HG02970 (cell line): ENCODE results near the gene TBXT.
"Not testable (repeated sequence)": the region's sequence is repeated elsewhere in the genome, so short reads cannot be mapped to it uniquely, and the experiment has no call there.

Experiments
- ATAC-seq: cut with Tn5 transposase; IDR thresholded peaks from one replicate; pipeline ENCODE4 v1.9.1; 2021; ENCODE audit warnings: mild to moderate bottlenecking, moderate library complexity, moderate number of reproducible peaks; ENCODE audit not compliant: unreplicated experiment, low FRiP score

Gene TBXT, protein sequence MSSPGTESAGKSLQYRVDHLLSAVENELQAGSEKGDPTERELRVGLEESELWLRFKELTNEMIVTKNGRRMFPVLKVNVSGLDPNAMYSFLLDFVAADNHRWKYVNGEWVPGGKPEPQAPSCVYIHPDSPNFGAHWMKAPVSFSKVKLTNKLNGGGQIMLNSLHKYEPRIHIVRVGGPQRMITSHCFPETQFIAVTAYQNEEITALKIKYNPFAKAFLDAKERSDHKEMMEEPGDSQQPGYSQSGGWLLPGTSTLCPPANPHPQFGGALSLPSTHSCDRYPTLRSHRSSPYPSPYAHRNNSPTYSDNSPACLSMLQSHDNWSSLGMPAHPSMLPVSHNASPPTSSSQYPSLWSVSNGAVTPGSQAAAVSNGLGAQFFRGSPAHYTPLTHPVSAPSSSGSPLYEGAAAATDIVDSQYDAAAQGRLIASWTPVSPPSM

GRCh38 chr6:166167801-166168615 is at the start of gene TBXT:
TBXT (minus strand) TSS chr6:166167851; CDS start chr6:166167591, 260 bp downstream.
- no peak for ATAC-seq

DNA sequence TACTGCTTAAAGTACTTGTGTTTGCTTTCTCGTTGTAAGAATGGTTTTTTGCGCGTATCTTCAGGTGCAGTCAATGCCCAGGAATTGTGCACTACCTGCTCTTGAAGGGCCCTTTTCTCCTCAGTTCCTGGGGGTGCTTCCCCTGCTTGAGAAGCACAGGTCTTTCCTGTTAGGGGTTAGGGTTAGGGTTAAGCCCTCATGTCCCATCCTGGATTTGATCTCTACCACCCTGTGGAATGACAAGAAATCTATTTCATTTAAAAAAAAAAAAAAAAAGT is 39.6 kb upstream of the TBXT start:
- no peak for ATAC-seq

DNA sequence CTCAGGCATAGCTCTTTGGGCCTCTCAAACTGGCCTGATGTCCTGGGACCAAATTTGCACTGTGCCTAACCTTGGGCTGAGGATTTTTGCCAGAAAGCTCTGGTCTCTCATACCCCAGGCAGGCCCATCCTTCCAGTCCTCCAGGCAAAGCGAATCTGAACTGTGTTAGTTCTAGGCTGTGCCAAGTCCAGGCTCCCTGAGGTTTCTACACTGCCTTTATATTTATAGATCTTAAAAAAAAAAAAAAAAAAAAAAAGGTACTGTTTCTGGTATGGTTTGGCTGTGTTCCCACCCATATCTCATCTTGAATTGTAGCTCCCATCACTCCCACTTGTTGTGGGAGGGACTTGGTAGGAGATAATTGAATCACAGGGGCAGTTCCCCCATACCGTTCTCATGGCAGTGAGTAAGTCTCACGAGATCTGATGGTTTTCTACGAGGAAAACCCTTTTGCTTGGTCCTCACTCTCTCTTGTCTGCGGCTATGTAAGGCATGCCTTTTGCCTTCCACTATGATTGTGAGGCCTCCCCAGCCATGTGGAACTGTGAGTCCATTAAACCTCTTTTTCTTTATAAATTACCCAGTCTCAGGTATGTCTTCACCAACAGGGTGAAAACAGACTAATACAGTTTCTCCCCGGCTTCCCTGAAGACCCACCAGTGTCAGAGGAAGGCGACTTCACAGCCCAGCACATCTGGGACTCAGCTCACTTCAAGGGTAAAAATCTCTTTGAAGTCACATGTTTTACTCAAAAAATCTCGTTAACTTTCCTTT is 39.0 kb upstream of the TBXT start:
- ATAC-seq = no peak

GRCh38 chr6:166206066-166206465 is 38.4 kb upstream of the TBXT start:
- no peak for ATAC-seq

DNA sequence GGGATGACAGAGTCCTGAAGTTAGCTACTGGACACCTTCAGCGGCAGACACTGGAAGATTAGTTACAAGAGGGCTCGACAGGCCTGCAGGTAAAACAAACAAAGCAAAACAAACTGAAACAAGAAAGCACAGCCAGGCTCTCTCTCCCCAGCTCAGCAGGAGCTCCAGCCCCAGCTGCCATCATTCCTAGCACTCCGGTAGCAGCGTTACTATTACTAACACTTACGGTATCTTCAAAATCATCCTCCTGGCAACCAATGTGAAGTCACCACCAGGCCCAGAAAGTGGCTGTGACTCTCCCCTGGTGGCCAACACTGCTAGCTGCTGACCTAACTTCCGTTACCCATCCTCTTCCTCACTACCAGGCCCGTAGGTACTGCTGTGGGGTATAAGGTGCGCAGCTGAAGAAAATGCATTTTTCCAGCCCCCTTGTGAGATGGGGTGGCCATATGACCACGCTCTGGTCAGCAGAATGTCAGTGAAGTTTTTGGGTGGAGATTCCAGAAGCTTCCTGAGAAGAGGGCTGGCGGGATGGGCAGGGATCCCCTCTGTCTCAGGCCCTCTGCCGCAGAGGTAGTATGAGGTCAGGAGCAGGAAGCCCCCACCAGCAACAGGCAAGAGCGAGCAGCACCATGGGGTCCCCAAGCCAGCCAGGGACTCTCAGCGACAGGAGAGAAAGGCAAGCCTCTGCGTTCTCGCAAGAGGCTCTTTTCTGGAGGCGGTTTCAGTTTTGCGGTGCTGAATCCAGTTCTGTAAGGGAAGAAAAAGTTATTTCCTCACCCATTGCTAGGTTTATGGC is 37.4 kb upstream of the TBXT start:
- ATAC-seq = no peak

- no peak for ATAC-seq
These were observed 36.1 kb upstream of the TBXT start for GRCh38 chr6:166203641-166204222.

DNA sequence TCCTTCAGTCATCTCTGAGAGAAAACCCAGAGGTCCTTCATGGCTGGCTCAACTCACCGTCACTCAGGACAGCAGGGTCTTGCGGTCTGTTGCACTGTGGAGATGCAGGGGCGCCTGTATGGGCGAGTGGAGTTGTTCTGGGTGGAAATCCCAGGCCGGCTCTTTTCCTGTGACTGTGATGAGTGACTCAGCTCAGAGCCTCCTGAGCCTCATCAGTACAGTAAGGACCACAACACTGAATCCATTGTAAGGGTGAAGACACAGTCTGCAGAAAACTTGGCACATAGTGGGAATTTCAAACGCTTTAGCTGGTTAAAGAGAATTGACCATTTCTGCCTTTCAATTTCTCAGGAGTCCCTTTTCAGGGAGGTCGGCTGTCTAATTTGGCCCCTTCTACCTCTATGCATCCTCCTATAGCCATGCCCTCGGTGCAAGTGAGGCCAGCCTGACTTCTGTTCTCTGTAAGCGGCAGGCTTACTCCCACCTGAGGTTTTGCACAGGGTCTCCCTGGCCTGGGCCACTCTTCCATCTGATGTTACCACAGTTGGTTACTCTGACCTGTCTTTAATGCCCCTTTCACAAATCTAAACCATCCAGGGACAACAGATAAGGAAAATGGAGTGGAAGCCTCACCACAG is 35.5 kb upstream of the TBXT start:
- ATAC-seq = no peak

- no peak for ATAC-seq
These were observed 34.7 kb upstream of the TBXT start for GRCh38 chr6:166202321-166202733.

DNA sequence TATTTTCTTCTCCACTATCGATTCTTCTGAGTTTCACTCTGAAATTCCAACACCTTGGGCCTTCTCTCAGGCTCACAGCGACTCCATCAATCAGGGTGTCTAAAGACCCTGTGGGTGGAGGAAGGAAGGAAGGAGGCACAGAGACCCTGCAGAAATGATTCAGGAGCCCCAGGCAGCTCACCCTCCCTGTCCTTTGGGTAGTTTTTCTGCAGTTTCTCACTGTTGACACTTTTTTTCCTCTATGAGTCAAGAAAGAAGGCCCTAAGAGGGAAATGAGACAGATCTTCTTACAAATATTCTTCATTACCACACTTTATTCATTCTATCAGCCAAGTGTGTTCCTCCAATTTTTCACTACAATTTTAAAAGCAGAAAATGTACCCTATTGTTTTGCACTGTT is 34.2 kb upstream of the TBXT start:
- ATAC-seq = no peak

GRCh38 chr6:166197361-166197760 is 29.7 kb upstream of the TBXT start:
- no peak for ATAC-seq

DNA sequence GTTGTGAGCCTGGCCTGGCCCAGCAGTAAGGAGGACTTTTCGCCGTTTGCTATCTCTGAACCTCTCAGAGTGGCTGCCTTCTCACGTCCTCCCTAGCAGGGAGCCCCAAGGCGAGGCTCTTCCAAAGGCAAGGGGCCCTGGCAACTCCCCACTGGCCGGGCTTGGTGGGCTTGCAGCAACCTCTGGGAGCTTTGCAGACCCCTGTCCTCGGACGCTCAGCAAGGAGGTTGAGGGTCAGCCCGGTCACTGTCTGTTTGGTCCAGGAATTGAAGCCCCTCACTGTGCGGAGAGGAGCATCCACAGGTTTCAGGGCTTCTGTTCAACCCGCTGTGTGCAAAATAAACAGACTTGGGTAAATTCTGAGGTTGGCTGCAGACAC is 28.2 kb upstream of the TBXT start:
- no peak for ATAC-seq

- ATAC-seq = no peak
These were observed 27.5 kb upstream of the TBXT start for GRCh38 chr6:166194914-166195859.

- ATAC-seq = no peak
These were observed 24.9 kb upstream of the TBXT start for GRCh38 chr6:166192557-166192956.

- no peak for ATAC-seq
These were observed 24.5 kb upstream of the TBXT start for GRCh38 chr6:166192136-166192535.

GRCh38 chr6:166179704-166180103 is 12.1 kb upstream of the TBXT start:
- ATAC-seq = no peak

DNA sequence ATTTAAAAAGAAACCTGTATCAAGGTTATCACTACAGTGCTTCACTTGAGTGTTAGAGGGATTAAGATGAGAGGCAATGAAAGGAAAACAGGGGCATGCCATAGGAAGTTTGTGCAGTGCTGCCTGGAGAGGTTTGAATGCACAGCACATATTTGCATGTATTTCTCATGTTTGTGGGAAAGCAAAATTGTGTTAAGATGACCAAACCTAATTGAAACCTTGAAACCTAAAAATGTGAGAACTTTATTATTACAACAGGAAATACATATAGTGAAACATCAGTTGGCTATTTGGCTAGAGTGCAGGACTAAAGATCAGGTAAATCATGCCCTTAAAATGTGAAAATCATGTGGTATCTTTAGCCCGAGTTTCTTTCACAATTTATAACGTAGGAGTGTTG is 8.5 kb upstream of the TBXT start:
- ATAC-seq = no peak

- ATAC-seq = not testable (repeated sequence)
These were observed 7.4 kb upstream of the TBXT start for GRCh38 chr6:166175093-166175492.

DNA sequence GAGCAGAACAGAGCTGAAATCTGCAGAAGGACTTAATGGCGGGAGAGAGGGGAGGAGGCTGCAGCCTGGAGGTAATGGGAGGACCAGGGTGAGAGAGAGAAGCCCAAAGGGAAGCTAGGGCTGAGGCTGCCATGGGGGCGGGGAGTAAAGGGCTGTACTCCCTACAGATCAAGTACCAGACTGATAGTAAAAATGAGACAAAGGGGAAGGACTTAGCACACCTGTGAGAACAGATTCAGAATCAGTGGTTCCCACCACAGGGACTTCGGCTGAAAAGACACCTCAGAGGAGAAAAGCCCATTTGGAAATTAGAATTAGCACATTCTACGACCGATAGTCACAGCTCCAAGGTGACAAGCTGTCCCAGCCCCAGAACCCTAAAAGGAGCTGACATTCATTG is 6.4 kb upstream of the TBXT start:
- no peak for ATAC-seq
